ENCODE measurements around the gene AP4B1.

DNA sequence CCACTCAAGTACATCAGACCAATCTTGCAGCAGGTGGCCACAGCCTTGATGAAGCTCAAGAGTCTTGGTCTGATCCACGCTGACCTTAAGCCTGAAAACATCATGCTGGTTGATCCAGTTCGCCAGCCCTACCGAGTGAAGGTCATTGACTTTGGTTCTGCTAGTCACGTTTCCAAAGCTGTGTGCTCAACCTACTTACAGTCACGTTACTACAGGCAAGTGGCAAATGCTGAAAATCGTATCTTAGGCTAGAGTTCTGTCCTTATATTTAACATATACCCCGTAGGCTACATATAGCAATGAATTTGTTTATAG is 36.6 kb upstream of the AP4B1 start:
- no peak for TF ChIP-seq ZNF646 (CRISPR knock-in tag; IDR thresholded peaks at IDR 0.05)
- TF ChIP-seq MTA3 (CRISPR knock-in tag; IDR thresholded peaks at IDR 0.05) = no peak
- no peak for TF ChIP-seq YY1 (IDR thresholded peaks at IDR 0.05; ENCODE audit: insufficient read depth, insufficient replicate concordance, low read depth, low read length)
- no peak for TF ChIP-seq SP1 (IDR thresholded peaks at IDR 0.05)
- no peak for TF ChIP-seq SP1 (CRISPR knock-in tag; IDR thresholded peaks at IDR 0.05)
- no peak for TF ChIP-seq CTCF (CRISPR knock-in tag; IDR thresholded peaks at IDR 0.05)
- no peak for TF ChIP-seq RELA (CRISPR knock-in tag; IDR thresholded peaks at IDR 0.05)
- TF ChIP-seq CREM (IDR thresholded peaks at IDR 0.05) = no peak
- TF ChIP-seq CREM (CRISPR knock-in tag; IDR thresholded peaks at IDR 0.05) = no peak
- TF ChIP-seq MXI1 (IDR thresholded peaks at IDR 0.05; ENCODE audit: borderline replicate concordance, low read depth, low read length) = no peak
- TF ChIP-seq, protein P1, sequence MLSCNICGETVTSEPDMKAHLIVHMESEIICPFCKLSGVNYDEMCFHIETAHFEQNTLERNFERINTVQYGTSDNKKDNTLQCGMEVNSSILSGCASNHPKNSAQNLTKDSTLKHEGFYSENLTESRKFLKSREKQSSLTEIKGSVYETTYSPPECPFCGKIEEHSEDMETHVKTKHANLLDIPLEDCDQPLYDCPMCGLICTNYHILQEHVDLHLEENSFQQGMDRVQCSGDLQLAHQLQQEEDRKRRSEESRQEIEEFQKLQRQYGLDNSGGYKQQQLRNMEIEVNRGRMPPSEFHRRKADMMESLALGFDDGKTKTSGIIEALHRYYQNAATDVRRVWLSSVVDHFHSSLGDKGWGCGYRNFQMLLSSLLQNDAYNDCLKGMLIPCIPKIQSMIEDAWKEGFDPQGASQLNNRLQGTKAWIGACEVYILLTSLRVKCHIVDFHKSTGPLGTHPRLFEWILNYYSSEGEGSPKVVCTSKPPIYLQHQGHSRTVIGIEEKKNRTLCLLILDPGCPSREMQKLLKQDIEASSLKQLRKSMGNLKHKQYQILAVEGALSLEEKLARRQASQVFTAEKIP (CRISPR knock-in tag; IDR thresholded peaks at IDR 0.05; ENCODE audit: borderline replicate concordance) = no peak
- TF ChIP-seq ZSCAN29 (CRISPR knock-in tag; conservative IDR thresholded peaks at IDR 0.05) = no peak
- no peak for TF ChIP-seq FOXK2 (IDR thresholded peaks at IDR 0.05)
- TF ChIP-seq CREB1 (IDR thresholded peaks at IDR 0.05) = no peak
- TF ChIP-seq CREB1 (CRISPR knock-in tag; IDR thresholded peaks at IDR 0.05) = no peak
- TF ChIP-seq SRSF1 (optimal IDR thresholded peaks at IDR 0.05; ENCODE audit: low read depth, low read length) = no peak

All from HepG2 (cell line).